Liver (tissue), 9 donors: Measurements from ENCODE around the gene EFR3B. TPM values are rescaled to one million over a fixed set of nuclear protein-coding genes. Genes with fewer than 3 reads are reported as not detected.

Experiments
- DNase-seq: peaks from one replicate; pipeline ENCODE4 v3.0.0-alpha.2; 2017; ENCODE audit warnings: low spot score
- H3K27ac ChIP-seq, 2 donors: one replicate each; pipeline ENCODE4 v1.7.0; 2013; ENCODE audit warnings: inconsistent platforms in 2 of 2, low read length in 2 of 2, control low read depth in 1 of 2, low read depth in 1 of 2, mild to moderate bottlenecking in 1 of 2
- H3K27me3 ChIP-seq, 4 donors: one replicate each; pipeline versions ENCODE4 v1.6.1 to v1.7.0; 2013; ENCODE audit warnings: low read length in 3 of 4, inconsistent platforms in 1 of 4, mild to moderate bottlenecking in 1 of 4, moderate library complexity in 1 of 4; ENCODE audit not compliant: control insufficient read depth in 4 of 4, insufficient read depth in 4 of 4
- H3K36me3 ChIP-seq, 4 donors: one replicate each; pipeline versions ENCODE4 v1.6.1 to v1.7.0; 2013; ENCODE audit warnings: low read length in 3 of 4, mild to moderate bottlenecking in 3 of 4, low read depth in 1 of 4, moderate library complexity in 1 of 4; ENCODE audit not compliant: control insufficient read depth in 4 of 4, insufficient read depth in 3 of 4
- H3K4me1 ChIP-seq, 4 donors: one replicate each; pipeline versions ENCODE4 v1.6.1 to v1.7.0; 2013; ENCODE audit warnings: low read length in 3 of 4, mild to moderate bottlenecking in 3 of 4, moderate library complexity in 1 of 4; ENCODE audit not compliant: control insufficient read depth in 4 of 4, insufficient read depth in 4 of 4
- H3K4me3 ChIP-seq, 3 donors: one replicate each; pipeline versions ENCODE4 v1.6.1 to v1.7.0; 2013; ENCODE audit warnings: low read length in 3 of 3, control low read depth in 1 of 3, low read depth in 1 of 3, mild to moderate bottlenecking in 1 of 3
- H3K9ac ChIP-seq, 2 donors: one replicate each; pipeline ENCODE4 v1.7.0; 2013; ENCODE audit warnings: low read length in 2 of 2, mild to moderate bottlenecking in 2 of 2, moderate library complexity in 2 of 2, control low read depth in 1 of 2, low read depth in 1 of 2
- H3K9me3 ChIP-seq, 4 donors: one replicate each; pipeline versions ENCODE4 v1.6.1 to v1.7.0; 2013; ENCODE audit warnings: low read length in 3 of 4; ENCODE audit not compliant: control insufficient read depth in 4 of 4
- ATF3 ChIP-seq: IDR thresholded peaks from 2 replicates; pipeline ENCODE4 v1.6.1; 2016; ENCODE audit warnings: antibody characterized with exemption
- EGR1 ChIP-seq, 2 donors: IDR thresholded peaks; 2 replicates each; pipeline ENCODE4 v1.6.1; 2016 to 2018; ENCODE audit warnings: antibody characterized with exemption in 2 of 2, low read depth in 2 of 2
- FOXA1 ChIP-seq: IDR thresholded peaks from 2 replicates; pipeline ENCODE4 v1.6.1; 2016; ENCODE audit warnings: antibody characterized with exemption
- FOXA2 ChIP-seq: IDR thresholded peaks from 2 replicates; pipeline ENCODE4 v1.6.1; 2016; ENCODE audit warnings: antibody characterized with exemption
- GABPA ChIP-seq, 2 donors: IDR thresholded peaks in 1 of 2; conservative IDR thresholded peaks in 1 of 2; 2 replicates each; pipeline ENCODE4 v1.6.1; 2016; ENCODE audit warnings: antibody characterized with exemption in 2 of 2, mild to moderate bottlenecking in 1 of 2, moderate library complexity in 1 of 2
- HNF4A ChIP-seq, 2 donors: conservative IDR thresholded peaks; 2 replicates each; pipeline ENCODE4 v1.6.1; 2016; ENCODE audit warnings: antibody characterized with exemption in 2 of 2, mild to moderate bottlenecking in 2 of 2
- HNF4G ChIP-seq: IDR thresholded peaks from 2 replicates; pipeline ENCODE4 v1.6.1; 2016; ENCODE audit warnings: antibody characterized with exemption
- RAD21 ChIP-seq, 2 donors: IDR thresholded peaks; 2 replicates each; pipeline ENCODE4 v1.6.1; 2016; ENCODE audit warnings: antibody characterized with exemption in 2 of 2, mild to moderate bottlenecking in 2 of 2
- RXRA ChIP-seq, 2 donors: IDR thresholded peaks; 2 replicates each; pipeline ENCODE4 v1.6.1; 2017 to 2018; ENCODE audit warnings: antibody characterized with exemption in 2 of 2, mild to moderate bottlenecking in 1 of 2
- TAF1 ChIP-seq: conservative IDR thresholded peaks from 2 replicates; pipeline ENCODE4 v1.6.1; 2016; ENCODE audit warnings: antibody characterized with exemption, mild to moderate bottlenecking
- WGBS: extraction: QIAGEN DNeasy Blood & Tissue Kit; methylation state at CpG from one replicate; pipeline ENCODE4 v1.1.7; 2013; 5-methylcytosine and 5-hydroxymethylcytosine counted together
- polyA plus RNA-seq, 2 donors: library from polyadenylated mRNA; stranded (reverse) in 1 of 2; unstranded in 1 of 2; fragments of 200-250 nt in 1 of 2; fragments of >200 nt in 1 of 2; fragmentation: Nextera tagmentation in 1 of 2; extraction: Ambion mirVana in 1 of 2; gene quantifications; one replicate each; pipeline versions ENCODE4 v1.2.1 to v1.2.3, GENCODE V29; 2013 to 2015
- total RNA-seq, 2 donors: library from RNA; depleted of rRNA; stranded (reverse); fragments of >200 nt; gene quantifications; one replicate each; pipeline ENCODE4 v1.2.3, GENCODE V29; 2014
- TF ChIP-seq, protein P1 (sequence below): IDR thresholded peaks from 2 replicates; pipeline ENCODE4 v1.6.1; 2016; ENCODE audit warnings: antibody characterized with exemption
- TF ChIP-seq, protein P2 (sequence below): IDR thresholded peaks from 2 replicates; pipeline ENCODE4 v1.6.1; 2016; ENCODE audit warnings: antibody characterized with exemption, mild to moderate bottlenecking
- TF ChIP-seq, protein P3 (sequence below): fragments of 150-350 bp; IDR thresholded peaks from 2 replicates; pipeline ENCODE4 v1.5.1; 2017; ENCODE audit warnings: improper control_type of control experiment, low read depth, low read length; ENCODE audit not compliant: missing input control
- TF ChIP-seq, protein P4 (sequence below): IDR thresholded peaks from 2 replicates; pipeline ENCODE4 v1.6.1; 2016; ENCODE audit warnings: antibody characterized with exemption
- donor health status: healthy.
- donor health status: healthy.
- donor health status: healthy.
- donor health status: healthy.
- donor health status: healthy.

EFR3B gene
- total and polyA plus RNA-seq, 4 donors: 0.05 to 0.33 (median 0.23) TPM

DNA sequence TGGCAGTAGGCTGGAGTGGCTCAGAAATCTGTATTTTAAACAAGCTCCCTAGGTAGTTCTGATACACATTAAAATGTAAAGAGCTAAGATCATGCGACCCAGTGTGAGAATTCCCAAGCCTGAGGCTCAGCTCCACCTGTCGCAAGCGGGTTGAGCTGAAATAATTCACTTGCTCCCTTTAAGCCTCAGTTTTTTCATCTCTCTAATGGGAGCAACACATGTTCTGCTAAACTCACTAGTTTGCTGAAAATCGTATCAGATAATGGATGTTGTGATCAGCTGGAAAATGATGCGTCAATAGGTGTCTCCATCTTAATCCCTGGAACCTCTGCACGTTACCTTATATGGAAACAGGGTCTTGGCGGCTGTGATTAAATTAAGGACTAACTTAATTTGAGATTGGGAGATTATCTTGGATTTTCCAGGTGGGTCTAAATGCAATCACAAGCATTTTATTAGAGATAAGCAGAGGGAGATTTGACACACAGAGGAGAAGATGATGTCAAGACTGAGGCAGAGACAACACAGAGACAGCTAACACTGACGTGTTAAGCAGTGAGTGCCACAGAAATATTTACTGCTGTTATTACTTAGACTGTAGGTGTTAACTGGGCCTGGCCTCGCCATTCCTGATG, 73.5 kb downstream of the EFR3B start:
- H3K9ac ChIP-seq: no peak overlapping the region
- DNase-seq: no peak
- no peak overlapping the region for H3K4me3 ChIP-seq
- H3K27ac ChIP-seq: no peak overlapping the region
- peaks cover 0 to 1% (median 0%) of the 10 kb centered on the region in 4 donors for H3K36me3 ChIP-seq
- H3K27me3 ChIP-seq: no peaks in the 10 kb centered on the region
- TF ChIP-seq FOXA2 (no peak), HNF4G (no peak), RAD21 (IDR thresholded peaks at IDR 0.05) (no peak), ATF3 (no peak), HNF4A (conservative IDR thresholded peaks at IDR 0.05) (no peak), TAF1 (no peak), GABPA (IDR thresholded peaks at IDR 0.05 in 1 of 2, conservative IDR thresholded peaks at IDR 0.05 in 1 of 2) (no peak), FOXA1 (no peak), EGR1 (IDR thresholded peaks at IDR 0.05; ENCODE audit: low read depth in 2 of 2) (no peak)
- TF ChIP-seq, protein P1, sequence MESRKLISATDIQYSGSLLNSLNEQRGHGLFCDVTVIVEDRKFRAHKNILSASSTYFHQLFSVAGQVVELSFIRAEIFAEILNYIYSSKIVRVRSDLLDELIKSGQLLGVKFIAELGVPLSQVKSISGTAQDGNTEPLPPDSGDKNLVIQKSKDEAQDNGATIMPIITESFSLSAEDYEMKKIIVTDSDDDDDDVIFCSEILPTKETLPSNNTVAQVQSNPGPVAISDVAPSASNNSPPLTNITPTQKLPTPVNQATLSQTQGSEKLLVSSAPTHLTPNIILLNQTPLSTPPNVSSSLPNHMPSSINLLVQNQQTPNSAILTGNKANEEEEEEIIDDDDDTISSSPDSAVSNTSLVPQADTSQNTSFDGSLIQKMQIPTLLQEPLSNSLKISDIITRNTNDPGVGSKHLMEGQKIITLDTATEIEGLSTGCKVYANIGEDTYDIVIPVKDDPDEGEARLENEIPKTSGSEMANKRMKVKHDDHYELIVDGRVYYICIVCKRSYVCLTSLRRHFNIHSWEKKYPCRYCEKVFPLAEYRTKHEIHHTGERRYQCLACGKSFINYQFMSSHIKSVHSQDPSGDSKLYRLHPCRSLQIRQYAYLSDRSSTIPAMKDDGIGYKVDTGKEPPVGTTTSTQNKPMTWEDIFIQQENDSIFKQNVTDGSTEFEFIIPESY: no peak
- TF ChIP-seq, protein P2, sequence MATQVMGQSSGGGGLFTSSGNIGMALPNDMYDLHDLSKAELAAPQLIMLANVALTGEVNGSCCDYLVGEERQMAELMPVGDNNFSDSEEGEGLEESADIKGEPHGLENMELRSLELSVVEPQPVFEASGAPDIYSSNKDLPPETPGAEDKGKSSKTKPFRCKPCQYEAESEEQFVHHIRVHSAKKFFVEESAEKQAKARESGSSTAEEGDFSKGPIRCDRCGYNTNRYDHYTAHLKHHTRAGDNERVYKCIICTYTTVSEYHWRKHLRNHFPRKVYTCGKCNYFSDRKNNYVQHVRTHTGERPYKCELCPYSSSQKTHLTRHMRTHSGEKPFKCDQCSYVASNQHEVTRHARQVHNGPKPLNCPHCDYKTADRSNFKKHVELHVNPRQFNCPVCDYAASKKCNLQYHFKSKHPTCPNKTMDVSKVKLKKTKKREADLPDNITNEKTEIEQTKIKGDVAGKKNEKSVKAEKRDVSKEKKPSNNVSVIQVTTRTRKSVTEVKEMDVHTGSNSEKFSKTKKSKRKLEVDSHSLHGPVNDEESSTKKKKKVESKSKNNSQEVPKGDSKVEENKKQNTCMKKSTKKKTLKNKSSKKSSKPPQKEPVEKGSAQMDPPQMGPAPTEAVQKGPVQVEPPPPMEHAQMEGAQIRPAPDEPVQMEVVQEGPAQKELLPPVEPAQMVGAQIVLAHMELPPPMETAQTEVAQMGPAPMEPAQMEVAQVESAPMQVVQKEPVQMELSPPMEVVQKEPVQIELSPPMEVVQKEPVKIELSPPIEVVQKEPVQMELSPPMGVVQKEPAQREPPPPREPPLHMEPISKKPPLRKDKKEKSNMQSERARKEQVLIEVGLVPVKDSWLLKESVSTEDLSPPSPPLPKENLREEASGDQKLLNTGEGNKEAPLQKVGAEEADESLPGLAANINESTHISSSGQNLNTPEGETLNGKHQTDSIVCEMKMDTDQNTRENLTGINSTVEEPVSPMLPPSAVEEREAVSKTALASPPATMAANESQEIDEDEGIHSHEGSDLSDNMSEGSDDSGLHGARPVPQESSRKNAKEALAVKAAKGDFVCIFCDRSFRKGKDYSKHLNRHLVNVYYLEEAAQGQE: no peak
- TF ChIP-seq, protein P3, sequence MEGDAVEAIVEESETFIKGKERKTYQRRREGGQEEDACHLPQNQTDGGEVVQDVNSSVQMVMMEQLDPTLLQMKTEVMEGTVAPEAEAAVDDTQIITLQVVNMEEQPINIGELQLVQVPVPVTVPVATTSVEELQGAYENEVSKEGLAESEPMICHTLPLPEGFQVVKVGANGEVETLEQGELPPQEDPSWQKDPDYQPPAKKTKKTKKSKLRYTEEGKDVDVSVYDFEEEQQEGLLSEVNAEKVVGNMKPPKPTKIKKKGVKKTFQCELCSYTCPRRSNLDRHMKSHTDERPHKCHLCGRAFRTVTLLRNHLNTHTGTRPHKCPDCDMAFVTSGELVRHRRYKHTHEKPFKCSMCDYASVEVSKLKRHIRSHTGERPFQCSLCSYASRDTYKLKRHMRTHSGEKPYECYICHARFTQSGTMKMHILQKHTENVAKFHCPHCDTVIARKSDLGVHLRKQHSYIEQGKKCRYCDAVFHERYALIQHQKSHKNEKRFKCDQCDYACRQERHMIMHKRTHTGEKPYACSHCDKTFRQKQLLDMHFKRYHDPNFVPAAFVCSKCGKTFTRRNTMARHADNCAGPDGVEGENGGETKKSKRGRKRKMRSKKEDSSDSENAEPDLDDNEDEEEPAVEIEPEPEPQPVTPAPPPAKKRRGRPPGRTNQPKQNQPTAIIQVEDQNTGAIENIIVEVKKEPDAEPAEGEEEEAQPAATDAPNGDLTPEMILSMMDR: no peak
- TF ChIP-seq, protein P4, sequence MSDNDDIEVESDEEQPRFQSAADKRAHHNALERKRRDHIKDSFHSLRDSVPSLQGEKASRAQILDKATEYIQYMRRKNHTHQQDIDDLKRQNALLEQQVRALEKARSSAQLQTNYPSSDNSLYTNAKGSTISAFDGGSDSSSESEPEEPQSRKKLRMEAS: no peak
- H3K4me1 ChIP-seq: no peaks in the 10 kb centered on the region
- H3K9me3 ChIP-seq: no peaks in the 10 kb centered on the region
- 90% methylated on average over 9 of the region's 9 CpGs for WGBS

GRCh38 chr2:25115902-25116301, 74.0 kb downstream of the EFR3B start:
- peaks cover 0 to 1% (median 0%) of the 10 kb centered on the region in 4 donors for H3K36me3 ChIP-seq
- DNase-seq: no peak
- TF ChIP-seq, protein P2: peak; percentile 51
- TF ChIP-seq RXRA (IDR thresholded peaks at IDR 0.05): no peak
- no peaks in the 10 kb centered on the region for H3K4me1 ChIP-seq
- 89% methylated on average over 4 of the region's 4 CpGs for WGBS
- no peak overlapping the region for H3K9ac ChIP-seq
- H3K27me3 ChIP-seq: no peaks in the 10 kb centered on the region
- no peak overlapping the region for H3K27ac ChIP-seq
- no peaks in the 10 kb centered on the region for H3K9me3 ChIP-seq
- no peak overlapping the region for H3K4me3 ChIP-seq
